Adrenal gland (tissue), 5 donors: ENCODE results near the gene ENPP7.

Experiments used
- POLR2A ChIP-seq, 2 donors: fragments of 450-650 bp; IDR thresholded peaks; one replicate each; pipeline ENCODE4 v1.6.1; 2017; ENCODE audit warnings: antibody characterized with exemption in 2 of 2, mild to moderate bottlenecking in 2 of 2, moderate library complexity in 1 of 2
- TF ChIP-seq, protein P1 (sequence below), 6 experiments: fragments of 450-650 bp in 4 of 6; fragments of 200-600 bp in 2 of 6; sonication (generic) in 1 of 6; IDR thresholded peaks; 1 replicate in 5 of 6; 2 replicates in 1 of 6; pipeline versions ENCODE4 v1.5.1 to v1.8.0; 2016 to 2021; ENCODE audit warnings: antibody characterized with exemption in 6 of 6, mild to moderate bottlenecking in 2 of 6, moderate library complexity in 1 of 6
- donor health status: DM: no; HTN: no; CAD: no.

DNA sequence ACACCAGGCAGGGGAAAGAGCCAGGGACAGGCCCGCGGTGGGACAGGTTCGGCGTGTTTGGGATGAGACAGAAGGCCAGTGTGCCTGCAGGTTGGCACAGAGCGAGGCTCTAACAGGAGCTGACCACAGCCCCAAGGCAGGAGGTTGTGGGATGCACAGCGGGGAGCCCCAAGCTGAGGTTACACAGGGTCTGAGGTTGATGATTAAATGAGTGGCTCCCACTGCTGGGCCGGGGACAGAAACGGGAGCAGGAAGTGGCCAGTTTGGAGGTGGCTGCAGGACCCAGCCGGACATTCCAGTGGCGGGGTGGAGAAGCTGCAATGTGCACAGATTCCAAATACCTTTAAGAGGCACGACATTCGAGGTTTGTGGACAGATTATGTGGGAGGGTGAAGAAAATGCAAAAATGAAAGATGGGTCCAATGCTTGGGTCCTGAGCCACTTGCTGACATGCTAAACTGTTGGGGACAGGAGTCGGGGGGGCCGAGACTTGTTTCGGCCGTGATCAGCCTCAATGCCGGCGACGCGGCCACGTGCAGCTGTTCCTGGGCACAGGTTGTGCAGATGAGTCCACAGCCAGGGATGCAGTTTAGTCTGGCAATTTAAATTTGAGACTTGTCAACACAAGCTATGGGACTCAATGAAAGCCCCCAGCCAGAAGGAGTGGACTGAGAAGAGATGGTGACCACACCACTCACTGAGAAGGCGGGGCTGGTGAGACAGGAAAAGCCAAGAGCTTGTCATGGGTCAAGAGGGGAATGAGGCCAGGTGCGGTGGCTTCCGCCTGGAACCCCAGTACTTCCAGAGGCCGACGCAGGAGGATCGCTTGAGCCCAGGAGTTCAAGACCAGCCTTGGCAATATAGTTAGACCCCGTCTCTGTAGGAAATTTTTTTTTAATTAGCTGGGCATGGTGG lies 8.7 kb downstream of the ENPP7 start:
- TF ChIP-seq POLR2A (IDR thresholded peaks at IDR 0.05): no peak
- TF ChIP-seq, protein P1, sequence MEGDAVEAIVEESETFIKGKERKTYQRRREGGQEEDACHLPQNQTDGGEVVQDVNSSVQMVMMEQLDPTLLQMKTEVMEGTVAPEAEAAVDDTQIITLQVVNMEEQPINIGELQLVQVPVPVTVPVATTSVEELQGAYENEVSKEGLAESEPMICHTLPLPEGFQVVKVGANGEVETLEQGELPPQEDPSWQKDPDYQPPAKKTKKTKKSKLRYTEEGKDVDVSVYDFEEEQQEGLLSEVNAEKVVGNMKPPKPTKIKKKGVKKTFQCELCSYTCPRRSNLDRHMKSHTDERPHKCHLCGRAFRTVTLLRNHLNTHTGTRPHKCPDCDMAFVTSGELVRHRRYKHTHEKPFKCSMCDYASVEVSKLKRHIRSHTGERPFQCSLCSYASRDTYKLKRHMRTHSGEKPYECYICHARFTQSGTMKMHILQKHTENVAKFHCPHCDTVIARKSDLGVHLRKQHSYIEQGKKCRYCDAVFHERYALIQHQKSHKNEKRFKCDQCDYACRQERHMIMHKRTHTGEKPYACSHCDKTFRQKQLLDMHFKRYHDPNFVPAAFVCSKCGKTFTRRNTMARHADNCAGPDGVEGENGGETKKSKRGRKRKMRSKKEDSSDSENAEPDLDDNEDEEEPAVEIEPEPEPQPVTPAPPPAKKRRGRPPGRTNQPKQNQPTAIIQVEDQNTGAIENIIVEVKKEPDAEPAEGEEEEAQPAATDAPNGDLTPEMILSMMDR (IDR thresholded peaks at IDR 0.05): no peak
